Skin of body (tissue), 2 donors: ENCODE results near the gene CPTP. TPM values are rescaled to one million over a fixed set of nuclear protein-coding genes. Genes with fewer than 3 reads are reported as not detected.
"Not testable (repeated sequence)": the region's sequence is repeated elsewhere in the genome, so short reads cannot be mapped to it uniquely, and the experiment has no call there.

Experiments used
- DNase-seq: peaks from one replicate; lab custom pipeline; 2025; lab: John Stamatoyannopoulos, UW
- total RNA-seq: library from RNA; depleted of rRNA; stranded (reverse); fragments of >200 nt; gene quantifications from one replicate; pipeline ENCODE4 v1.2.3, GENCODE V29; 2014

The CPTP gene
- total RNA-seq, 1 donor from 2014 or later, result 8.7 TPM

DNA sequence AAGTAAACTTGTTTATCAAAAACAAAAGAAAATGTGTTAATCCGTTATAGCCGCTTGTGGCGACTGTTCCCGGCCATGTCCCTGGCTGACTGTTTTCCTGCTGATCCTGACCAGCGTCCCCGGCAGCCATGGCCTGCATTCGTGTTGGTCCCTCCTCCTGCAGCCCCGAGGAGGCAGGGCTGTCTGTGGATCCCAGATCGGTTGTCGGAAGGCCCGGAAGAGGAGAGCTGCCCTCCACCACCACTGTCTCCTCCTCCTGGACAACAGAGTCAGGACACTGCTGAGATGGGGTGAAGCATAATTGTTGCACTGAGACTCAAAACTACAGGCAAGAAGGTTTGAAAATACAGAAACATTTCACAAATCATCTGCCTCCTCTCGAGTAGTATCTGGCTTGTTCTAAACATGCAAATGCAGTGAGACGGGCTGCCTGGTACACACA is 37.4 kb downstream of the CPTP start:
- peak; percentile 31 for DNase-seq

DNA sequence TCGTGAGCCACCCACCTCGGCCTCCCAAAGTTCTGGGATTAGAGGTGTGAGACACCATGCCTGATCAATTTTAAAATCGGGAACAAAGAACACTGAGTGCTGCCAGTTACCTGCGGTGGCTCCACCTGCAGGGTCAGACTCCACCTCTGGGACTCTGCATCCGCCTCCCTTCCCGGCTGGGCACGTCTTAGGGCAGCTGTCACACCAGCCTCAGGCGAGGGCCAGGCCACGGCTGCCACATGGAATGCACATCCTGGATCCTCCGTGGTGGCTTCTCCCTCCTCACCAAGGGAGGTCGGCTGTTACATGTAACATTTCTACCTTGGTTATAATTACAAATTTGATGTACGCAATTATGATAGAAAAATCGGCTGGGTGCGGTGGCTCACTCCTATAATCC is 39.7 kb downstream of the CPTP start:
- DNase-seq, result no peak

DNA sequence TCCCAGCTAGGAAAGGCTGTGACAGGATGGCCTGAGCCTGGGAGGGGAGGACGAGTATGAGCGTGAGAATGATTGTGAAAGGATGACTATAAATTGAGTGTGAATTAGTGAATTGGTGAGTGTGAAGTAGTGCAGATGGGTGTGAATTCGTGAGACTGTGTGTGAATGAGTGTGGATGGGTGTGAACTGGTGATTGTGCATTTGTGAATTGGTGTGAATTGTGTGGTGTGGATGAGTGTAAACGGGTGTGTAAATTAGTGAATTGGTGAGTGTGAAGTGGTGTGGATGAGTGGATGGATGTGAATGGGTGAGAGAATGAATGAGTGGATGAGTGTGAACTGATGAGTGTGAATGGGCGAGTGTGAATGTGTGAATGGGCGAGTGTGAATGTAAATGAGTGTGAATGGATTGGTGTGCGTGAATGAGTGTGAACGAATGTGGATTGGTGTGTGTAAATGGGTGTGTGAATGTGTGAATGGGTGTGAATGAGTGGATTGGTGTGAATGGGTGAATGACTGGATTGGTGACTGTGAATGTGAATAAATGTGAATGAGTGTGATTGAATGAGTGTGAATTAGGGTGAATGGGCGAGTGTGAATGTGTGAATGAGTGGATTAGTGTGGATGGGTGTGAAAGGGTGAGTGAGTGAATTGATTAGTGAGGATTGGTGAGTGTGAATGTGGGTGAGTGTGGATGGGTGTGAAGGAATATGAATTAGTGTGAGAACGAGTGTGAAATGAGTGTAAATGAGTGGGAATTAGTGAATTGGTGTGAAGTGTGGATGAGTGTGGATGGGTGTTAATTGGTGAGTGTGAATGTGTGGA is 41.5 kb downstream of the CPTP start:
- no peak for DNase-seq

DNA sequence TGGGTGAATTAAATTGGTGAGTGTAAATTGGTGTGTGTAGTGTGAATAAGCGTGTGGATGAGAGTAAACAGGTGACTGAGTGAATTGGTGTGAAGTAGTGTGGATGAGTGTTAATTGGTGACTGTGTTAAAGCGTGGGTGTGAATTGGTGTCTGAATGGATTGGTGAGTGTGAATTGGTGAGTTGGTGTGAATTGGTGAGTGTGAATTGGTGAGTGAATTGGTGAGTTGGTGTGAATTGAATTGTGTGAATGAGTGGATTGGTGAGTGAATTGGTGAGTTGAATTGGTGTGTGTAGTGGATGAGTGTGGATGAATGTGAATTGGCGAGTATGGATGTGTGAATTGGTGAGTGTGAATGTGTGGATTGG is 42.1 kb downstream of the CPTP start:
- no peak for DNase-seq

DNA sequence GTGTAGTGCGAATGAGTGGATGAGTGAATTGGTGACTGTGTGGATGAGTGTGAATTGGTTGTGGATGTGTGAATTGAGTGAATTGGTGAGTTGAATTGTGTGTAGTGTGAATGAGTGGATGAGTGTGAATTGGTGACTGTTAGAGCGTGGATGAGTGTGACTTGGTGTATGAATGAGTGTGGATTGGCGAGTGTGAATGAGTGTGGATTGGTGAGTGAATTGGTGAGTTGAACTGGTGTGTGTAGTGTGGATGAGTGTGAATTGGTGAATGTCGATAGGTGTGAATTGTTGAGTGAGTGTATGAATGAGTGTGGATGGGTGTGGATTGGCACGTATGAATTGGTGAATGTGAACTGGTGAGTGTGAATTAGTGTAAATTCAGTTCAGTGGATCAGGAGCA is 42.7 kb downstream of the CPTP start:
- DNase-seq, result no peak

DNA sequence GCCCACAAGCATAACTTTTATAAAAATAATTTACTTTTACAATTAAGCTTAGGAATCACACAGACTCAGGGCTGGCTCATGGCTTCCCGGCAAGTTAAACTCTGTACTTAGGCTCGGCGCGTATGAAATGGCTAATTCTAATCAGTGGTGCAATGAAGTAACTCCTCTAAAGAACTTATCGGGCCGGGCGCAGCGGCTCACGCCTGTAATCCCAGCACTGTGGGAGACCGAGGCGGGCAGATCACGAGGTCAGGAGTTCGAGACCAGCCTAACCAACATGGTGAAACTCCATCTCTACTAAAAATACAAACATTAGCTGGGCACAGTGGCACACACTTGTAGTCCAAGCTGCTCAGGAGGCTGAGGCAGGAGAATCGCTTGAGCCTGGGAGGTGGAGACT is 45.5 kb downstream of the CPTP start:
- not testable (repeated sequence) for DNase-seq

DNA sequence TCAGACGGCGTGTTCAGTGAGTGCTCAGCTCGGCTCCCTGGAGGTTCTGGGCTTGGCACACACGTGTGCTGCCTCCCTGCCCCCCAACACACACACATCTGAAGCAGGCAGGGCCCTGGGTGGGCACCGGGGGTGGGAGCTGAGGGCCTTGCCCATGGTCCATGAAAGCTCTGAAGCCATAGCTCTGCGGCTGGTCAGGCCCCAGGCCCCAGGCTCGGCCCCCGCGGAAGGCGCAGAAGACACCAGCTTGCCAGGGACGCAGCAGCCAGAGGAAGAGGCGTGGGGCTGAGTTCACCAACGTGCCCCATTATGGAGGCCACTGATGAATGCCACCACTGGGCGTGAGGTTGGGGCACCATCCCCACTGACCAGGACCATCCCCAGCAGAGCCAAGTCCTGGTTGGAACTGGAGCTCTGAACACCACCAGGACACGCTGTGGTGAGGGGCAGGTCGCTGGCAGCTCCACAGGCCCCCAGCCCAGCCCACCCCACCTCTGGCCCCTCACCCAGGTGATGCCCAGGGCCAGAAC is 46.2 kb downstream of the CPTP start:
- DNase-seq, result no peak

DNA sequence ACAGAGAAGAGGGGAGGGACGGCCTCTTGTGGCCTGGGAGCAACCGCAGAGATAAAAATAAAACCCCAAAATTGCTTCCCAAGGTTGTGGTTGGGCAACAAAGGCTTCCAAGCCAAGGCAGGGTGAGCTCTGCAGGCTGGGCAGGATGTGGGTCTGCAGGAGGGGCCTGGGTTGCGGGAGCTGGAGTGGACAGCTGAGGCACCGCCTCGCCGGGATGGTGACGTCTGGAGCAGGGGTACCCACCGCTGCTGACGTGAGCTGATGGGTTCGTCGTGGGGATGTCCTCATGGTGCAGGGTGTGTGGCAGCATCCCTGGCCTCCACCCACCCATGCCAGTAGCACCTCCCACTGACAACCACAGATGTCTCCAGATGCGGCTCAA is 46.8 kb downstream of the CPTP start:
- DNase-seq, result no peak

DNA sequence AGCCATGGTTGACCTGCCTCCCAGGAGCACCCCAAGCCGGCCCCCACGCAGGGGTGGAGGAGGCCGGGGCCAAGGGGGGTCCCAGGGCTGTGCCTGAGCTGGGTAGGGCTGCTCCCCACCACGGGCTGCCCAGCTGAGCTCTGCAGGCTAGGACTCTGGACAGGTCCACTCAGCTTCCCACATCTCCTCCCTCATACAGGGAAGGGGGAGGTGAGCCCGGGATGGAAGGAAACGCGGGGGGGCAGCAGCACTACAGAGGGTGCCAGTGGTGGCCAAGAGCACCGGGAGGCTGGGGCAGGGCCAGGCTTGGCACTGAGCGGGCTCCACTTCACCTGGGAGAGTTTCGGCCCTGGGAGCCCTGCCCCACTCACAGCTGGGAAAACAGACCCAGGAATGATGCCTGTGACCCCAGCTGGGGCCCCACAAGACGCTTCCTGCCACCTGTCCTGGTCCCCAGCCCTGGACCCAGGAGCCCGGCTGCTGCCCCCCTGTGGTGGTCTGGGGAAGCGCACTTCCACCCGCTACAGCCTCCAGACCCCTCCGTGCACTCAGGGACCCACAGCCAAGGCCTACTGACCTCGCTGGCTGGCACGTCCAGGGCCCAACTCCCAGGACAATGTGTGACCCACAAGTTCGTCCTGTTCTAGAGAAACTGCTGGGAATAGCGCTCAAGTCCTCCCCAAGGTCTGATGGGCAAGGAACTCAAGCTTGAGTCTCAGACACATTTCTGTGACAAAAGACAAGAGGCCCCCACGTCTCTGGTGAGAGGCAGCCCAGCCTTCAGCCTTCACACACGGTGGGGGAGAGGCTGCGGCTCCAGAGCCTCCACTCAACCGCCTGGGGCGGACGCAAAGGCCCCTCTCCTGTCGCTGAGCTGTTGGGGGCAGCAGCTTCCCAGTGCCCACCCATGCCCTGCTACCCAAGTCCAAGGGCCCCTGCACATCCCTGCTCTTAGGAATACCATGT is 47.4 kb downstream of the CPTP start:
- DNase-seq, result no peak

DNA sequence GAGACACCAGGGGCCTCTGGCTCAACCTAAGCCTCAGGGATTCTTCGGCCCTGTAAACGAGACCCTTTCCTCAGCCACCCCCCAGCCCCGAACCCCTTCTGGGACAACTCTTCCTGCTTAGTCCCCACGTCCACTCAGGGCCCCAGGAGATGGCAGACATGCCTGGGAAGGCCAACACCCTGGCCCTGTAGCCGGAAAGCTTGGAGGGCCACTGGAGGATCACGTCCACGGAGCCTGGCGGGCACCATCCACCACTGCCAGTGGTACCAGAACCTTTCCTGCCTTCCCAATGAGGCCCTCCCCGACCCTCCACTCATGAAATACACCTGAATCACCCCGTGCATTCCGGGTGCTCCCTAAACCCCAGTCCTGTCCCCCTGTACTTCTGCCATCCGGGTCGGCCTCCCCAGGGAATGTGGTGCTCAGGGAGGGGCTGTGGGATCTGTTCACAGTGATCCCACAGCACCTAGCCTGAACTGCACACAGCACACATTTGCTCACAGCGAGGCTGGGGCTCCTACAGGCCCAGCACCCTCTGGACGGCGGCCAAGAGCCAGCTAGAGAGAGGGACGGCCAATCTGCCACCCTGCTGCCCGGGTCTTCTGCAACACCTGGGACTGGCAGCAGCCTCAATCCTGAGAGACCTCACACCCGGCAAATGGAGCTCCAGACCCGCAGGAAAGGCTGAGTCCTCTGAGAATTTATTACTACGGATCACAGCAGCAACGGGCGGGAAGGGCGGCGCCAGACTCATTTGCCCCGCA is 48.6 kb downstream of the CPTP start:
- no peak for DNase-seq

DNA sequence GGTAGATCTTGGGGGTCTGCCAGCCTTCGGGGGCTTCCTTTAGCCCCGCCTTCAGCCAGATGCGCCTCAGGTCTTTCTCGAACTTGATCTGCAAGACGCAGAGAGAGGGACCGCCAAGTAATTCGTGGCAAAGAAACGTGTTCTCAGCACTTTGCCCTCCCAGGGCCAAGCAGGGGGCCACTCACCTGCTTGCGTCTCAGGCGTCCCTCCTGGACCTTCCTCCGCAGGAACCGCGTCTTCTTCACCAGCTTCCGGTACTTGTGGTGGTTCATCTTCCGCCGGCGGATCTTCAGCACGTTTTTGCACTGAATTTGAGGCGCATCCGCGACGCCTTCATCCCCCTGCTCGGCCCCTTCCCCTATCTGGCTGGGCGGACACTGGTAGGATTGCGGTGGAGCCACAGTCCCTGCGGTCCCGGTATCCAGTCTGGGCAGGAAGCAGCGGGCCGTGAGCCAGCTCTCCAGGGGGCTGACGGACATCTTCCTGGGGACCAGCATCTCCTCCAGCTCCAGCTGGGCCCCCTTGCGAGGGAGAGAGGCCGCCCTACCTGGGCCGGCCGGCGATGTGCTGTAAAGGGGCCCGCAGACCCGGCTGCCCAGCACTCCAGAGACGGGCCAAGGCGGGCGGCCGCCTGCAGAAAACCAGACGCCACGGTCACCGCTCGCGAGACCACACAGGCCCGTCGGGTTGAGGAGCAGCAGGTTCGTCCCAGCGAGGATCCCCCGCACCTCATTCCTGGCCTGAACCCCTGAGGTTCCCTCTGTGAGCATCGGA is 49.4 kb downstream of the CPTP start:
- no peak for DNase-seq

DNA sequence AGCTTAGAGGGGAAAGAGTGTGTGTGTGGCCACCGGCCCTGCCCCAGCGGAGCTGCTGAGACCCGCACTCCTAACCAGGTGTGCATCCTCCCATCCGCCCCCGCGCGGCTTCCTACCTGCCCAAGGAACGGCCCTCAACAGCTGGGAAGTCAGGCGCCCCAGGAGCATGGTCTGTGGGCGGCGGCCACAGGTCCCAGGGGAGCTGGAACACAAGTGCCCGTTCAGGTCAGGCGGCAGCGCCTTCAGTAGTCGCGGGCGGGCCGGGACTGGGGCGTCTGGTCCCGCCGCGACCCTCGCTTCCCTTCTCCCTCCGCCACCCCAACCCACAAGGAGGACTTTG is 50.0 kb downstream of the CPTP start:
- DNase-seq, result no peak

DNA sequence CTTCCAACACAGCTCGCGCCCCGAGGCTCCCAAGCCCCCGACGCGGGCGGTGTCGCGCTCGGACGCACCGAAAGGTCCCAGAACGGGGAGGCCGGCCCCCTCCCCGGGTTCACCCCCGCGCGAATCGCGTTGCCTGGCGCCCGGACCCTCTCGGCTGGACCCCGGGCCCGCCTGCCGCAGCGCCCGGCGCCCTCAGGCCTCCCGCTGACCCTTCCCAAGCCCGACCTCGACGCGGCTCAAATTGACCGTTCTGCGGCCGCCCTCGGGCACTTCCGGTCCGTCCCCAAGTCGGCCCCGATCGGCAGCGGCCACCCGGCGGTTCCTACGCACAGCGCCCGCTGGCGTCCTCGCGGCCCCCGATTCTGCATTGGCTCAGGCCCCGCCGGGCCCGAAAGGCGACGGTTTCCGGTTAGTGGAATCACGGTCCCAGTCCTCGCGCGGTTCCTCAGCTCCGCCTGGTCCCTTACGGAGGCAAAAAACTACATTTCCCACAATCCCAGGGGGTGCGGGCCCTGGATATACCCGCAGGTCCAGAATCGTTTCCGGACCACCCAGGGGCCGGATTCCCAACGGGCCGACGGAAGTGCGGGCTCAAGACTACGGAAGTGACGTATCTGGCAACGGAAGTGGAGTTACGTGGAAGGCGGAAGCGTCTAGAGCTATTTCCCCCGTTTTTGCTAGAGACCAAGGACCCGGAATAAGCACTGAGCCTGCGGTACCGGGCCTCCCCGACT is 50.5 kb downstream of the CPTP start, which contains the start of gene AURKAIP1:
AURKAIP1 (minus strand) TSS at position 279 of the 734 bp plus-strand sequence. CDS start 451 bp downstream, outside the sequence.
- peak; percentile 100 for DNase-seq

DNA sequence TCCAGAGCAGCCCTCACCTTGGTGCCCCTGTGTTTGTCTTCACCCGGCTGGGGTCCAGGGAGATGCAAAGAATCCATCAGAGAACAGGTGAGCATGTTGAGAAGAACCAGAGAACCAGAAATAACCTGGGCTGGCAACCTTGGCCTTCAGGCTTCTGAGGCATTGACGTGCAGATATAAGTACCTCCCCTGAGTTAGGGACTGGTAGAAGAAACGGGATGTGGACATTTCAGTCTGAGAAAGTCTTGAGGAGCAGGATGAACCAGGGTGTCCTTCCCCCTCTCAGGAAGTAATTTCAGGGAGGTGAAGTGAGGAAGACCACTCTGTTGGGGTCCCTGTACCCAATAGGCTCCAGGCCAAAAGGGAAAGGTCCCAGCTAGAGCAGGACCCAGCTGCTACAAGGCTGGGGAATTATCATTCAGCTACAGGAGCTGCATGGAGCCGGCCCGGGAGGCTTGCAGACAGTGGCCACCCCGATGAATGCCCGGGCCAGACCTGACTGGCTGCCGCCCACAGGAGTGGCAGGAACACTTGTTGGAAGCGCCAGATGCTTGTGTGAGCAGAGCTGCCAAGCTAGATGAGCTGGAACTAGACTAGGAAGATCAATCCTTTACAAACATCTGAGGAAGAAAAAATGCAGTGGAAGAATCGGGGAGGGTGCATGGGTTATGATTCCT is 52.1 kb downstream of the CPTP start:
- no peak for DNase-seq

DNA sequence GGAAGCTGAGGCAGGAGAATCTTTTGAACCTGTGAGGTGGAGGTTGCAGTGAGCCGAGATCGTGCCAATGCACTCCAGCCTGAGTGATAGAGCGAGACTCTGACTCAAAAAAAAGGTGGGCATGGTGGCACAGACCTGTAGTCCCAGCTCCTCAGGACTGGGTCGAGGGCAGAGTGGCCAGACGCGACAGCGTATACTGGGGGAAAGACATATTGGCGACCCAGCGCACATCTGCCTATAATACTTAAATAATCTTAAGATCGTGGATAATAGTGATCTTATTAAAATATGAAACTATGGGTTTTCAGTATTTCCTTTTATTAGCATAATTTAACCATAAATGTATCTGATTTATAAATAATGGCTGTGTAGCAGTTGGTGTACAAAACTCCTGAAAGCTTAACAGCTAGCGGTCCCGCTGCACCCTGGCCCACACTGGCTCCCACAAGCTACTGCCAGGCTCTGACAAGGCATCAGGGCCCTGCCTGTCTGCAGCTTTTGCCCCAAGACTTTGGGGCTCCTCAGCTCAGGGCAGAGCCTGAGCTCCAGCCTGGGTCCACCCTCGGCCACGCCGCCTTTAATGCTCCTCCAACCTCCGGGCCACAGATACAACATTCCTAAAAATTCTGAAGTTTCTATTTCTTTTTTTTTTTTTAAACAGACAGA is 53.1 kb downstream of the CPTP start:
- no peak for DNase-seq
